Measurements from ENCODE around the gene S100A9. TPM values are rescaled to one million over a fixed set of nuclear protein-coding genes. Genes with fewer than 3 reads are reported as not detected.
"Not testable (repeated sequence)": the region's sequence is repeated elsewhere in the genome, so short reads cannot be mapped to it uniquely, and the experiment has no call there.

Gene S100A9
- total RNA-seq (2014; rRNA removed; shearing (Covaris generic)), result 1.9 and 2.3 TPM in 2 replicates
- not detected in 2 replicates for polyA plus RNA-seq (2014; cell fraction: nucleus; rRNA removed)

GRCh38 chr1:153357853-153358690 lies at the start of gene S100A9:
Gene S100A9 (plus strand): TSS chr1:153357854. CDS start chr1:153358284, 430 bp downstream.
- DNase-seq (ENCODE audit: extremely low read depth, low read depth), result no peak

- no peak for DNase-seq (ENCODE audit: extremely low read depth, low read depth)
Measured at GRCh38 chr1:153308540-153308939, 49.1 kb upstream of the S100A9 start.

- DNase-seq (ENCODE audit: extremely low read depth, low read depth), result no peak
Measured at GRCh38 chr1:153309441-153309840, 48.2 kb upstream of the S100A9 start.

GRCh38 chr1:153310526-153310925 lies 47.1 kb upstream of the S100A9 start:
- no peak for DNase-seq (ENCODE audit: extremely low read depth, low read depth)

GRCh38 chr1:153312570-153313186 lies 45.0 kb upstream of the S100A9 start, which contains the start of gene PGLYRP3:
Gene PGLYRP3 (minus strand): TSS chr1:153312952. CDS start chr1:153310665, 2,287 bp downstream.
- DNase-seq (ENCODE audit: extremely low read depth, low read depth), result no peak

- DNase-seq (ENCODE audit: extremely low read depth, low read depth), result no peak
Measured at GRCh38 chr1:153313288-153313687, 44.4 kb upstream of the S100A9 start.

- DNase-seq (ENCODE audit: extremely low read depth, low read depth), result not testable (repeated sequence)
Measured at GRCh38 chr1:153314388-153314787, 43.3 kb upstream of the S100A9 start.

- not testable (repeated sequence) for DNase-seq (ENCODE audit: extremely low read depth, low read depth)
Measured at GRCh38 chr1:153316013-153316412, 41.6 kb upstream of the S100A9 start.

GRCh38 chr1:153318145-153318544 lies 39.5 kb upstream of the S100A9 start:
- DNase-seq (ENCODE audit: extremely low read depth, low read depth), result not testable (repeated sequence)

GRCh38 chr1:153322568-153322967 lies 35.1 kb upstream of the S100A9 start:
- no peak for DNase-seq (ENCODE audit: extremely low read depth, low read depth)

GRCh38 chr1:153324912-153325311 lies 32.7 kb upstream of the S100A9 start:
- DNase-seq (ENCODE audit: extremely low read depth, low read depth), result no peak

- no peak for DNase-seq (ENCODE audit: extremely low read depth, low read depth)
Measured at GRCh38 chr1:153333902-153334301, 23.8 kb upstream of the S100A9 start.

GRCh38 chr1:153336650-153337049 lies 21.0 kb upstream of the S100A9 start:
- no peak for DNase-seq (ENCODE audit: extremely low read depth, low read depth)

GRCh38 chr1:153337980-153338853 lies 19.4 kb upstream of the S100A9 start:
- DNase-seq (ENCODE audit: extremely low read depth, low read depth), result no peak

- no peak for DNase-seq (ENCODE audit: extremely low read depth, low read depth)
Measured at GRCh38 chr1:153339802-153340201, 17.9 kb upstream of the S100A9 start.

GRCh38 chr1:153340356-153340755 lies 17.3 kb upstream of the S100A9 start:
- DNase-seq (ENCODE audit: extremely low read depth, low read depth), result no peak

GRCh38 chr1:153341431-153341934 lies 16.2 kb upstream of the S100A9 start:
- DNase-seq (ENCODE audit: extremely low read depth, low read depth), result no peak

GRCh38 chr1:153342178-153342577 lies 15.5 kb upstream of the S100A9 start:
- no peak for DNase-seq (ENCODE audit: extremely low read depth, low read depth)

GRCh38 chr1:153343040-153343681 lies 14.5 kb upstream of the S100A9 start:
- DNase-seq (ENCODE audit: extremely low read depth, low read depth), result no peak

All from NCI-H460 (cell line).